PFSK-1 (cell line): ENCODE data around the gene OAS1.
A peak's percentile ranks its signal among the peaks of the same experiment; 100 is the strongest.

ENCODE experiments used
- FOXP2 ChIP-seq: optimal IDR thresholded peaks from 2 replicates; pipeline ENCODE3; 2011; ENCODE audit warnings: borderline replicate concordance, control low read depth, inconsistent platforms; ENCODE audit not compliant: insufficient read depth; ENCODE audit errors: extremely low read length, extremely low read depth
- POLR2AphosphoS5 ChIP-seq: IDR thresholded peaks from 2 replicates; pipeline ENCODE4 v1.6.1; 2012; ENCODE audit warnings: low read depth, mild to moderate bottlenecking, control low read depth, low read length, moderate library complexity
- REST ChIP-seq, 2 experiments: IDR thresholded peaks; 2 replicates each; pipeline versions ENCODE4 v1.6.1 to v1.8.0; 2011 to 2012; ENCODE audit warnings: low read depth in 2 of 2, low read length in 2 of 2, control low read depth in 1 of 2, inconsistent platforms in 1 of 2, mild to moderate bottlenecking in 1 of 2, moderate library complexity in 1 of 2; ENCODE audit not compliant: insufficient read depth in 1 of 2
- SIN3A ChIP-seq: IDR thresholded peaks from 2 replicates; pipeline ENCODE4 v1.6.1; 2012; ENCODE audit warnings: mild to moderate bottlenecking, low read length, moderate library complexity, borderline replicate concordance; ENCODE audit not compliant: insufficient read depth
- TAF1 ChIP-seq: IDR thresholded peaks from 2 replicates; pipeline ENCODE4 v1.6.1; 2012; ENCODE audit warnings: low read length, control low read depth, borderline replicate concordance; ENCODE audit not compliant: insufficient read depth

OAS1 gene

GRCh38 chr12:112933129-112933505, 26.4 kb downstream of the OAS1 start:
- no peak for TF ChIP-seq FOXP2
- TF ChIP-seq SIN3A, result no peak

- TF ChIP-seq FOXP2 (no peak), REST (IDR thresholded peaks at IDR 0.05; ENCODE audit: insufficient read depth in 1 of 2, low read depth in 2 of 2, low read length in 2 of 2) (no peak), TAF1 (no peak), POLR2AphosphoS5 (no peak), SIN3A (no peak)
Measured at GRCh38 chr12:112936264-112936663, 29.5 kb downstream of the OAS1 start.

GRCh38 chr12:112936927-112937326, 30.2 kb downstream of the OAS1 start:
- TF ChIP-seq TAF1 (no peak), REST (IDR thresholded peaks at IDR 0.05; ENCODE audit: insufficient read depth in 1 of 2, low read depth in 2 of 2, low read length in 2 of 2) (no peak), SIN3A (no peak), FOXP2 (no peak), POLR2AphosphoS5 (no peak)

GRCh38 chr12:112937741-112938719, 31.3 kb downstream of the OAS1 start, which contains the start of gene OAS3:
TSS of gene OAS3 (plus strand) at chr12:112938474. CDS start at chr12:112938531, 57 bp downstream.
- TF ChIP-seq REST (IDR thresholded peaks at IDR 0.05; ENCODE audit: insufficient read depth in 1 of 2, low read depth in 2 of 2, low read length in 2 of 2) (peak; percentile 40 to 83; a peak in 3 of 4 replicates), POLR2AphosphoS5 (peak; percentile 48; the same call in 1 of the 2 replicates), FOXP2 (no peak), TAF1 (no peak)

GRCh38 chr12:112938751-112939150, 32.0 kb downstream of the OAS1 start:
- no peak for TF ChIP-seq POLR2AphosphoS5
- TF ChIP-seq TAF1, result no peak
- no peak for TF ChIP-seq FOXP2
- TF ChIP-seq REST (IDR thresholded peaks at IDR 0.05; ENCODE audit: insufficient read depth in 1 of 2, low read depth in 2 of 2, low read length in 2 of 2), result no peak
- TF ChIP-seq SIN3A, result no peak
